Peyer's patch (tissue), 4 donors: Measurements from ENCODE around the gene RNPC3.

Experiments
- POLR2A ChIP-seq, 2 donors: fragments of 450-650 bp; IDR thresholded peaks; one replicate each; pipeline ENCODE4 v1.5.1; 2017; ENCODE audit warnings: antibody characterized with exemption in 2 of 2, mild to moderate bottlenecking in 2 of 2, moderate library complexity in 2 of 2
- TF ChIP-seq, protein P1 (sequence below), 6 experiments: fragments of 450-650 bp in 4 of 6; fragments of 200-600 bp in 2 of 6; sonication (generic) in 1 of 6; IDR thresholded peaks; one replicate each; pipeline ENCODE4 v1.5.1; 2017 to 2019; ENCODE audit warnings: antibody characterized with exemption in 6 of 6, mild to moderate bottlenecking in 3 of 6, moderate library complexity in 1 of 6

DNA sequence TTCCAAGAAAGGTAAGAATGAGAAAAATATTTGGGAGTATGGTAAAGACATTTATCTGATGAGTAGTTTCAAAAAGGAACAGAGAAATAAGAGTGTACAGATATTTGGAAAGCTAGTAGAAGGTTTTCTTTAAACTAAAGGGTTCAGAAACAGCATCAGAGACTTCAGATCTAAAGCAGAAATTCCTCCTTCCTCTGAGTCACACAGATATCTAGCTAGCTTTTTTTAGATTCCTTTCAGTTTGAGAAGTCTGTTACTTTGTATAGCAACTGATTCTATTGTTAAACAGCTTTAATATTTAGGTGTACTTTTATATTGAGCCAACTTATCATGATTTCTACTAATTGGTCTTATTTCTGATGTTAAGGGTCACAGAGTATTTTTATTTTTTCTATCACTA, 50.6 kb downstream of the RNPC3 start:
- TF ChIP-seq, protein P1, sequence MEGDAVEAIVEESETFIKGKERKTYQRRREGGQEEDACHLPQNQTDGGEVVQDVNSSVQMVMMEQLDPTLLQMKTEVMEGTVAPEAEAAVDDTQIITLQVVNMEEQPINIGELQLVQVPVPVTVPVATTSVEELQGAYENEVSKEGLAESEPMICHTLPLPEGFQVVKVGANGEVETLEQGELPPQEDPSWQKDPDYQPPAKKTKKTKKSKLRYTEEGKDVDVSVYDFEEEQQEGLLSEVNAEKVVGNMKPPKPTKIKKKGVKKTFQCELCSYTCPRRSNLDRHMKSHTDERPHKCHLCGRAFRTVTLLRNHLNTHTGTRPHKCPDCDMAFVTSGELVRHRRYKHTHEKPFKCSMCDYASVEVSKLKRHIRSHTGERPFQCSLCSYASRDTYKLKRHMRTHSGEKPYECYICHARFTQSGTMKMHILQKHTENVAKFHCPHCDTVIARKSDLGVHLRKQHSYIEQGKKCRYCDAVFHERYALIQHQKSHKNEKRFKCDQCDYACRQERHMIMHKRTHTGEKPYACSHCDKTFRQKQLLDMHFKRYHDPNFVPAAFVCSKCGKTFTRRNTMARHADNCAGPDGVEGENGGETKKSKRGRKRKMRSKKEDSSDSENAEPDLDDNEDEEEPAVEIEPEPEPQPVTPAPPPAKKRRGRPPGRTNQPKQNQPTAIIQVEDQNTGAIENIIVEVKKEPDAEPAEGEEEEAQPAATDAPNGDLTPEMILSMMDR (IDR thresholded peaks at IDR 0.05), result no peak
- no peak for TF ChIP-seq POLR2A (IDR thresholded peaks at IDR 0.05)
